Breast epithelium (tissue), 3 donors: ENCODE results near the gene GPR180.

Experiments
- CTCF ChIP-seq, 3 donors: fragments of 450-650 bp; IDR thresholded peaks; one replicate each; pipeline ENCODE4 v1.5.1; 2016 to 2017; ENCODE audit warnings: antibody characterized with exemption in 3 of 3, mild to moderate bottlenecking in 3 of 3, moderate library complexity in 3 of 3
- POLR2A ChIP-seq: fragments of 450-650 bp; IDR thresholded peaks from one replicate; pipeline ENCODE4 v1.6.1; 2016; ENCODE audit warnings: antibody characterized with exemption, mild to moderate bottlenecking, moderate library complexity
- POLR2AphosphoS5 ChIP-seq, 3 donors: sonication (generic); formaldehyde crosslinking; IDR thresholded peaks; one replicate each; pipeline ENCODE4 v1.6.1; 2017; ENCODE audit warnings: antibody characterized with exemption in 3 of 3

DNA sequence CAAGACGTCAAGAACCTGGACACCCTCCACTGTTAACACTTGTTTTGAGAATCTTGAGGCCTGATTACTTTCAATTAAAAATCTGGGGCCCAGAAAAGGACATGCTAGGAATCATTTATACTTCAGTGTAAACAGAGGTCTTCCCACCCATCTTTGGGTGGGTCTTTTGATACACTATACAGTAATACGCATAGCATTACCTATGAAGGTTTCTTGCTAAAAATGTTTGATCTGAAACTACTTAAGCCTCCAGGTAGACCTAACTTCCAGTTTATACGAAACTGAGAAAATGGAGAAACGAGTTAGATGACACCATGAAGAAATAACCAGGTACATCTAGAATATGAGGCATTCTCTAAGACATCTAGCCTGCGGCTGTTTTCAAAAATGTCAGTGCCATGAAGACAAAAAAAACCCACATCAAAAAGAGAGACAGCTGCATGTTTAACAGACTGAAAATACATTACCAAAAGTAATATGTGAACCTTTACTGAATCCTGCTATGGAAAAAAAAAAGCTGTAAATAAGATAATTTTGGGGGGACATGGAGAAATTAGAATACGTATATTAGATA lies 42.3 kb upstream of the GPR180 start:
- no peak for TF ChIP-seq CTCF (IDR thresholded peaks at IDR 0.05)
- no peak for TF ChIP-seq POLR2AphosphoS5 (IDR thresholded peaks at IDR 0.05)
- TF ChIP-seq POLR2A = no peak
